K562 (cell line): Measurements from ENCODE around the gene CCDC90B.

Experiments used
- CTCF ChIP-seq, 3 experiments: IDR thresholded peaks in 2 of 3; conservative IDR thresholded peaks in 1 of 3; 2 replicates each; pipeline ENCODE4 v1.5.1; 2011 to 2012; ENCODE audit warnings: low read length in 3 of 3, mild to moderate bottlenecking in 3 of 3, control low read depth in 2 of 3, improper control_type of control experiment in 1 of 3, inconsistent platforms in 1 of 3, low read depth in 1 of 3, mixed read lengths in 1 of 3, moderate library complexity in 1 of 3; ENCODE audit not compliant: insufficient read depth in 2 of 3
- ELF4 ChIP-seq: fragments of 450-650 bp; formaldehyde crosslinking; IDR thresholded peaks from 2 replicates; pipeline ENCODE4 v1.4.0; 2022; ENCODE audit warnings: missing genetic modification characterization
- HCFC1 ChIP-seq: IDR thresholded peaks from 2 replicates; pipeline ENCODE4 v1.6.1; 2012; ENCODE audit warnings: low read depth, low read length, improper control_type of control experiment
- KDM1A ChIP-seq, 2 experiments: fragments of 450-650 bp; IDR thresholded peaks; 2 replicates each; pipeline ENCODE4 v1.6.1; 2016; ENCODE audit warnings: mild to moderate bottlenecking in 2 of 2
- PURB ChIP-seq: sonication (generic); formaldehyde crosslinking; IDR thresholded peaks from 2 replicates; pipeline ENCODE4 v1.9.0; 2021; ENCODE audit warnings: low read depth, mild to moderate bottlenecking, missing genetic modification reagents
- RERE ChIP-seq: sonication (generic); formaldehyde crosslinking; IDR thresholded peaks from 2 replicates; pipeline ENCODE4 v1.8.0; 2023; ENCODE audit warnings: missing genetic modification reagents, mild to moderate bottlenecking, borderline replicate concordance
- SOX6 ChIP-seq: fragments of 450-650 bp; IDR thresholded peaks from 2 replicates; pipeline ENCODE4 v1.6.1; 2014; ENCODE audit warnings: mild to moderate bottlenecking
- TGIF2 ChIP-seq: sonication (generic); formaldehyde crosslinking; IDR thresholded peaks from 2 replicates; pipeline ENCODE4 v1.8.1; 2022; ENCODE audit warnings: mild to moderate bottlenecking, missing genetic modification reagents, moderate library complexity
- UBTF ChIP-seq, 2 experiments: IDR thresholded peaks; 2 replicates each; pipeline ENCODE4 v1.6.1; 2012; ENCODE audit warnings: improper control_type of control experiment in 2 of 2, low read depth in 2 of 2, low read length in 2 of 2, borderline replicate concordance in 1 of 2
- ZFP36 ChIP-seq: fragments of 150-350 bp; IDR thresholded peaks from 2 replicates; pipeline ENCODE4 v1.6.1; 2018; ENCODE audit warnings: low read length, low read depth; ENCODE audit not compliant: partially characterized antibody
- ZNF184 ChIP-seq: sonication (generic); formaldehyde crosslinking; IDR thresholded peaks from 2 replicates; pipeline ENCODE4 v1.5.0; 2020; ENCODE audit warnings: missing genetic modification reagents
- ZNF384 ChIP-seq: IDR thresholded peaks from 2 replicates; pipeline ENCODE4 v1.6.1; 2012; ENCODE audit warnings: low read depth, low read length, improper control_type of control experiment
- ZNF707 ChIP-seq: fragments of 250-450 bp; sonication (Bioruptor Pico); conservative IDR thresholded peaks from 2 replicates; pipeline ENCODE4 v1.8.0; 2022; ENCODE audit warnings: inconsistent platforms, mild to moderate bottlenecking, moderate library complexity

GRCh38 chr11:83311701-83312100 is 25.5 kb upstream of the CCDC90B start:
- no peak for TF ChIP-seq ZFP36
- TF ChIP-seq TGIF2, result no peak
- TF ChIP-seq SOX6, result no peak
- no peak for TF ChIP-seq CTCF (IDR thresholded peaks at IDR 0.05 in 2 of 3, conservative IDR thresholded peaks at IDR 0.05 in 1 of 3; ENCODE audit: insufficient read depth in 2 of 3, low read depth in 1 of 3, low read length in 3 of 3)
- TF ChIP-seq HCFC1, result no peak
- no peak for TF ChIP-seq PURB (CRISPR knock-in tag)
- no peak for TF ChIP-seq UBTF (IDR thresholded peaks at IDR 0.05; ENCODE audit: borderline replicate concordance in 1 of 2, low read depth in 2 of 2, low read length in 2 of 2)
- no peak for TF ChIP-seq KDM1A (IDR thresholded peaks at IDR 0.05)
- TF ChIP-seq ELF4 (CRISPR knock-in tag), result no peak
- no peak for TF ChIP-seq ZNF184
- no peak for TF ChIP-seq ZNF384
- no peak for TF ChIP-seq RERE (CRISPR knock-in tag)
- no peak for TF ChIP-seq ZNF707 (CRISPR knock-in tag)
